GM12878 (cell line): ENCODE results near the gene COIL. TPM values are rescaled to one million over a fixed set of nuclear protein-coding genes. Genes with fewer than 3 reads are reported as not detected.

Source experiments
- ATAC-seq: fragments of 200-7000 bp; cut with Tn5 transposase; 3 replicates; pipeline ENCODE4 v1.9.1; 2020; ENCODE audit warnings: mild to moderate bottlenecking, moderate library complexity
- BruUV-seq: library from RNA; stranded (reverse); fragments of 400-500 nt; replicated peaks from 2 replicates; lab custom pipeline; 2021; lab: Mats Ljungman, UMichigan
- CTCF ChIA-PET: fragments of 300-600 bp; sonication (Branson Sonifier 250); formaldehyde crosslinking; extraction: SDS; loops from one replicate; lab custom pipeline; 2021; ENCODE audit warnings: inconsistent platforms; lab: Yijun Ruan, JAX
- POLR2A ChIA-PET: fragments of 350-600 bp; formaldehyde crosslinking; extraction: SDS; loops from one replicate; lab custom pipeline; 2021; ENCODE audit warnings: inconsistent platforms; lab: Charles Lee
- RAD21 ChIA-PET: fragments of 300-600 bp; sonication (Branson Sonifier 250); formaldehyde crosslinking; loops from one replicate; lab custom pipeline; 2023; ENCODE audit warnings: antibody characterized with exemption; ENCODE audit not compliant: unreplicated experiment; lab: Charles Lee
- SMC1A ChIA-PET: fragments of 300-600 bp; sonication (Branson Sonifier 250); formaldehyde crosslinking; loops from one replicate; lab custom pipeline; 2023; ENCODE audit not compliant: unreplicated experiment, uncharacterized antibody; lab: Charles Lee
- DNase-seq: peaks from one replicate; pipeline ENCODE4 v3.0.0-alpha.2; 2011; ENCODE audit warnings: low read depth, low spot score
- FAIRE-seq: peaks from 3 replicates; lab custom pipeline; 2011; peaks lifted over from hg19 to GRCh38; lab: Jason Lieb, UNC
- H2AFZ ChIP-seq: 2 replicates; pipeline ENCODE4 v1.6.0; 2011; ENCODE audit warnings: low read depth, low read length, control low read depth; ENCODE audit not compliant: control insufficient read depth
- H3K27ac ChIP-seq: 2 replicates; pipeline ENCODE4 v1.5.1; 2011; ENCODE audit warnings: control low read depth; ENCODE audit not compliant: control insufficient read depth, insufficient read depth
- H3K27me3 ChIP-seq, 2 experiments: replicated peaks in 1 of 2; 2 replicates each; pipeline versions ENCODE4 v1.6.0 to v1.6.1; 2011; ENCODE audit warnings: low read length in 1 of 2; ENCODE audit not compliant: control insufficient read depth in 2 of 2, insufficient read depth in 2 of 2
- H3K36me3 ChIP-seq, 2 experiments: 2 replicates each; pipeline ENCODE4 v1.5.1; 2011; ENCODE audit warnings: low read length in 1 of 2; ENCODE audit not compliant: control insufficient read depth in 2 of 2, insufficient read depth in 2 of 2
- H3K4me1 ChIP-seq: 2 replicates; pipeline ENCODE4 v1.6.1; 2011; ENCODE audit warnings: mild to moderate bottlenecking, low read length, moderate library complexity, mixed read lengths; ENCODE audit not compliant: control insufficient read depth, insufficient read depth
- H3K4me2 ChIP-seq: 2 replicates; pipeline ENCODE4 v1.6.0; 2011; ENCODE audit warnings: control low read depth; ENCODE audit not compliant: control insufficient read depth, insufficient read depth
- H3K4me3 ChIP-seq: fragments of 200-600 bp; sonication (generic); 2 replicates; pipeline ENCODE4 v1.5.1; 2016
- H3K79me2 ChIP-seq: 2 replicates; pipeline ENCODE4 v1.6.0; 2011; ENCODE audit warnings: low read length; ENCODE audit not compliant: control insufficient read depth, insufficient read depth
- H3K9ac ChIP-seq: 2 replicates; pipeline ENCODE4 v1.8.0; 2011; ENCODE audit warnings: low read length, control low read depth, mixed read lengths; ENCODE audit not compliant: control insufficient read depth, insufficient read depth
- H3K9me3 ChIP-seq: replicated peaks from 3 replicates; pipeline ENCODE4 v1.5.1; 2011; ENCODE audit warnings: mild to moderate bottlenecking, low read length; ENCODE audit not compliant: control insufficient read depth, insufficient read depth
- H4K20me1 ChIP-seq: 2 replicates; pipeline ENCODE4 v1.6.0; 2011; ENCODE audit not compliant: control insufficient read depth, insufficient read depth
- BCL3 ChIP-seq: IDR thresholded peaks from 2 replicates; pipeline ENCODE4 v1.6.1; 2011; ENCODE audit warnings: borderline replicate concordance, low read depth, mild to moderate bottlenecking, moderate library complexity, low read length; ENCODE audit not compliant: insufficient read depth, poor library complexity, severe bottlenecking
- JUNB ChIP-seq: IDR thresholded peaks from 2 replicates; pipeline ENCODE4 v1.6.1; 2016; ENCODE audit warnings: antibody characterized with exemption, mild to moderate bottlenecking
- MTA3 ChIP-seq: IDR thresholded peaks from 2 replicates; pipeline ENCODE4 v1.6.1; 2012; ENCODE audit warnings: low read length, inconsistent platforms, borderline replicate concordance
- NR2F1 ChIP-seq: fragments of 450-650 bp; conservative IDR thresholded peaks from 2 replicates; pipeline ENCODE4 v1.6.1; 2017; ENCODE audit warnings: mild to moderate bottlenecking
- RELA ChIP-seq: fragments of 450-650 bp; IDR thresholded peaks from 2 replicates; pipeline ENCODE4 v1.8.0; 2014; ENCODE audit warnings: borderline replicate concordance; ENCODE audit not compliant: partially characterized antibody
- REST ChIP-seq: IDR thresholded peaks from 2 replicates; pipeline ENCODE4 v1.6.1; 2012; ENCODE audit warnings: mild to moderate bottlenecking, low read depth, low read length
- SKIL ChIP-seq: fragments of 450-650 bp; IDR thresholded peaks from 2 replicates; pipeline ENCODE4 v1.6.1; 2017; ENCODE audit warnings: mild to moderate bottlenecking, low read depth, inconsistent platforms; ENCODE audit not compliant: poor library complexity, severe bottlenecking
- SPI1 ChIP-seq: IDR thresholded peaks from 2 replicates; pipeline ENCODE4 v1.6.1; 2011; ENCODE audit warnings: low read depth, mild to moderate bottlenecking, low read length, moderate library complexity, borderline replicate concordance; ENCODE audit not compliant: insufficient read depth
- SREBF2 ChIP-seq: IDR thresholded peaks from 2 replicates; pipeline ENCODE4 v1.6.1; 2012; ENCODE audit warnings: mild to moderate bottlenecking, low read length
- TBL1XR1 ChIP-seq: IDR thresholded peaks from 2 replicates; pipeline ENCODE4 v1.6.1; 2012; ENCODE audit warnings: low read depth, low read length, improper control_type of control experiment
- ZZZ3 ChIP-seq: IDR thresholded peaks from 2 replicates; pipeline ENCODE4 v1.6.1; 2011; ENCODE audit warnings: low read depth; ENCODE audit not compliant: control insufficient read depth, insufficient read length
- WGBS: methylation state at CpG from one replicate; pipeline ENCODE4 v1.1.6; 2016; ENCODE audit warnings: low lambda C conversion rate; ENCODE audit not compliant: insufficient replicate concordance, insufficient coverage; ENCODE audit errors: missing lambda C conversion rate; 5-methylcytosine and 5-hydroxymethylcytosine counted together
- in situ Hi-C: fragments of 300-500 bp; cut with MboI; formaldehyde crosslinking; loops from 9 replicates; pipeline ENCODE4 v1.14.3; 2018; ENCODE audit warnings: mixed read lengths
- intact Hi-C: fragments of 100-400 bp; cut with micrococcal nuclease; formaldehyde crosslinking; loops from one replicate; pipeline ENCODE4 v1.14.2; 2022; ENCODE audit not compliant: unreplicated experiment
- polyA plus RNA-seq, 11 experiments: library from polyadenylated mRNA; depleted of rRNA in 4 of 11; unstranded in 6 of 11; stranded (reverse) in 5 of 11; fragments of >200 nt; fragmentation: Nextera tagmentation in 4 of 11; fragmentation: Illumina TruSeq in 1 of 11; extraction: Ambion mirVana in 4 of 11; extraction: Trizol in 1 of 11; gene quantifications; 1 replicate in 1 of 11; 2 replicates in 10 of 11; pipeline versions ENCODE4 v1.2.1 to v1.2.3, GENCODE V29; 2011 to 2016; ENCODE audit warnings: inconsistent platforms in 2 of 11, missing spikeins in 2 of 11, low read depth in 1 of 11
- total RNA-seq, 4 experiments: library from RNA; depleted of rRNA in 3 of 4; stranded (reverse); fragments of >200 nt in 3 of 4; fragmentation: Illumina TruSeq in 1 of 4; extraction: Trizol in 1 of 4; gene quantifications; 2 replicates each; pipeline versions ENCODE4 v1.2.1 to v1.2.3, GENCODE V29; 2013 to 2021
- TF ChIP-seq, protein P1 (sequence below): fragments of 450-650 bp; IDR thresholded peaks from 2 replicates; pipeline ENCODE4 v1.6.1; 2017; ENCODE audit warnings: mild to moderate bottlenecking, moderate library complexity
- TF ChIP-seq, protein P2 (sequence below): IDR thresholded peaks from 2 replicates; pipeline ENCODE4 v1.6.1; 2012; ENCODE audit warnings: low read depth, low read length, improper control_type of control experiment

Gene COIL
- total and polyA plus RNA-seq, 10 of the 15 experiments (the other 5 are each of a cell fraction or from before 2014, with no cell fraction given): 13.7 to 24.3 (median 17.4) TPM

GRCh38 chr17:56992364-56992763 is 31.5 kb upstream of the COIL start:
- FAIRE-seq (no peak), DNase-seq (no peak), ATAC-seq (peak; percentile 21; the same call in 1 of the 3 replicates)
- POLR2A ChIA-PET: no interaction called here
- RAD21 ChIA-PET: no interaction called here
- H3K4me1 ChIP-seq: peaks cover 3% of the 10 kb centered on the region; the same call in 1 of the 2 replicates
- no peaks in the 10 kb centered on the region for H3K79me2 ChIP-seq
- CTCF ChIA-PET: no interaction called here
- H3K4me2 ChIP-seq: no peak overlapping the region
- intact Hi-C loops (no loop called here), in situ Hi-C loops (no loop called here)
- no peak overlapping the region for H2AFZ ChIP-seq
- peaks cover 2 to 27% of the 10 kb centered on the region in 2 experiments for H3K36me3 ChIP-seq
- H3K9ac ChIP-seq: no peak overlapping the region
- H3K27me3 ChIP-seq: no peaks in the 10 kb centered on the region
- no peak overlapping the region for H3K27ac ChIP-seq
- no peaks in the 10 kb centered on the region for H3K9me3 ChIP-seq
- BruUV-seq: no TSS peak
- H4K20me1 ChIP-seq: no peaks in the 10 kb centered on the region
- SMC1A ChIA-PET: no interaction called here
- WGBS: 64% methylated on average over 1 of the region's 1 CpG
- H3K4me3 ChIP-seq: no peak overlapping the region
- no peak for TF ChIP-seq NR2F1
- TF ChIP-seq SKIL: no peak
- TF ChIP-seq JUNB: 0 out of 2 replicates have a peak, but pooled peaks have one; percentile 12
- TF ChIP-seq BCL3: no peak
- TF ChIP-seq, protein P1, sequence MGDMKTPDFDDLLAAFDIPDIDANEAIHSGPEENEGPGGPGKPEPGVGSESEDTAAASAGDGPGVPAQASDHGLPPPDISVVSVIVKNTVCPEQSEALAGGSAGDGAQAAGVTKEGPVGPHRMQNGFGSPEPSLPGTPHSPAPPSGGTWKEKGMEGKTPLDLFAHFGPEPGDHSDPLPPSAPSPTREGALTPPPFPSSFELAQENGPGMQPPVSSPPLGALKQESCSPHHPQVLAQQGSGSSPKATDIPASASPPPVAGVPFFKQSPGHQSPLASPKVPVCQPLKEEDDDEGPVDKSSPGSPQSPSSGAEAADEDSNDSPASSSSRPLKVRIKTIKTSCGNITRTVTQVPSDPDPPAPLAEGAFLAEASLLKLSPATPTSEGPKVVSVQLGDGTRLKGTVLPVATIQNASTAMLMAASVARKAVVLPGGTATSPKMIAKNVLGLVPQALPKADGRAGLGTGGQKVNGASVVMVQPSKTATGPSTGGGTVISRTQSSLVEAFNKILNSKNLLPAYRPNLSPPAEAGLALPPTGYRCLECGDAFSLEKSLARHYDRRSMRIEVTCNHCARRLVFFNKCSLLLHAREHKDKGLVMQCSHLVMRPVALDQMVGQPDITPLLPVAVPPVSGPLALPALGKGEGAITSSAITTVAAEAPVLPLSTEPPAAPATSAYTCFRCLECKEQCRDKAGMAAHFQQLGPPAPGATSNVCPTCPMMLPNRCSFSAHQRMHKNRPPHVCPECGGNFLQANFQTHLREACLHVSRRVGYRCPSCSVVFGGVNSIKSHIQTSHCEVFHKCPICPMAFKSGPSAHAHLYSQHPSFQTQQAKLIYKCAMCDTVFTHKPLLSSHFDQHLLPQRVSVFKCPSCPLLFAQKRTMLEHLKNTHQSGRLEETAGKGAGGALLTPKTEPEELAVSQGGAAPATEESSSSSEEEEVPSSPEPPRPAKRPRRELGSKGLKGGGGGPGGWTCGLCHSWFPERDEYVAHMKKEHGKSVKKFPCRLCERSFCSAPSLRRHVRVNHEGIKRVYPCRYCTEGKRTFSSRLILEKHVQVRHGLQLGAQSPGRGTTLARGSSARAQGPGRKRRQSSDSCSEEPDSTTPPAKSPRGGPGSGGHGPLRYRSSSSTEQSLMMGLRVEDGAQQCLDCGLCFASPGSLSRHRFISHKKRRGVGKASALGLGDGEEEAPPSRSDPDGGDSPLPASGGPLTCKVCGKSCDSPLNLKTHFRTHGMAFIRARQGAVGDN: no peak
- TF ChIP-seq MTA3: no peak
- TF ChIP-seq SPI1: peak; percentile 63
- TF ChIP-seq SREBF2: no peak
- no peak for TF ChIP-seq ZZZ3
- no peak for TF ChIP-seq TBL1XR1
- TF ChIP-seq RELA: no peak
- TF ChIP-seq, protein P2, sequence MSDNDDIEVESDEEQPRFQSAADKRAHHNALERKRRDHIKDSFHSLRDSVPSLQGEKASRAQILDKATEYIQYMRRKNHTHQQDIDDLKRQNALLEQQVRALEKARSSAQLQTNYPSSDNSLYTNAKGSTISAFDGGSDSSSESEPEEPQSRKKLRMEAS: no peak
- no peak for TF ChIP-seq REST
